BJ (cell line): ENCODE data around the gene MAP3K13. TPM values are rescaled to one million over a fixed set of nuclear protein-coding genes. Genes with fewer than 3 reads are reported as not detected.

Experiments
- CTCF ChIA-PET: fragments of 350-600 bp; formaldehyde crosslinking; extraction: SDS; loops from one replicate; lab custom pipeline; 2021; ENCODE audit warnings: antibody characterized with exemption, inconsistent platforms; lab: Yijun Ruan, JAX
- POLR2A ChIA-PET: fragments of 300-600 bp; sonication (Branson Sonifier 250); formaldehyde crosslinking; extraction: SDS; loops from one replicate; lab custom pipeline; 2021; ENCODE audit warnings: antibody characterized with exemption; lab: Charles Lee
- DNase-seq: peaks from one replicate; pipeline ENCODE4 v3.0.0-alpha.2; 2011; ENCODE audit warnings: low read depth
- H3K27me3 ChIP-seq: 2 replicates; pipeline ENCODE4 v1.6.0; 2011; ENCODE audit warnings: low read length; ENCODE audit not compliant: control insufficient read depth, insufficient read depth
- H3K36me3 ChIP-seq: 2 replicates; pipeline ENCODE4 v1.5.1; 2011; ENCODE audit warnings: low read length; ENCODE audit not compliant: control insufficient read depth, insufficient read depth
- H3K4me3 ChIP-seq: 2 replicates; pipeline ENCODE4 v1.5.1; 2011; ENCODE audit warnings: low read depth, mild to moderate bottlenecking, control low read depth, low read length
- CTCF ChIP-seq: IDR thresholded peaks from 2 replicates; pipeline ENCODE4 v1.5.1; 2011; ENCODE audit warnings: low read depth, mild to moderate bottlenecking, control low read depth, inconsistent platforms, low read length, moderate library complexity; ENCODE audit not compliant: insufficient read depth
- polyA plus RNA-seq: library from polyadenylated mRNA; depleted of rRNA; stranded (reverse); fragments of >200 nt; gene quantifications from 2 replicates; pipeline ENCODE4 v1.2.3, GENCODE V29; 2011

MAP3K13 gene
- polyA plus RNA-seq, 1 experiment = 8.9 TPM

DNA sequence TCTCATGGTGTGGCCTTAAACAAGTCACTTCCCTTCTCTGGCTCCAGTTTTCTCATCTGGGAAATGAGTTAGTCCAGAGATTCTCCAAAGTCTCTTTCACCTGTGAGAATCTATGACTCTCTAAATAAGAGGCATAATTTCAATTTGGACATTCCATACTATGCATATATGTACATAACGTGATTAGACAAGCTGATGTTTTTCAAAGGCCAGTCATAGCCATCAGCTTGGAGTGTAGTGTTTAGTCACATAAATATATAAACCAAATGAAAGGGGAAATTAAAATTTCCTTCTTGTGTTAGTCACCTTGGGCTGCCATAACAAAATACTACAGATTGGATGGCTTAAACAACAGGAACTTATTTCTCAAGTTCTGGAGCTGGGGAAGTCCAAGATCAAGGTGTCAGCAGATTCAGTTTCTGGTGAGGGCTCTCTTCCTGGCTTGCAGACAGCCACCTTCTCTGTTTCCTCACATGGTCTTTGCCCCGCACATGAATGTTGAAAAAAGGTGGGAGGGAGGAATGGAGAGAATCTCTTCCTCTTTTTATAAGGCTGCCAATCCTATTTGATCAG is 116.5 kb downstream of the MAP3K13 start:
- CTCF ChIA-PET = interaction anchor here (0.8 to 1.6 kb wide), 2 partner anchors 63 to 80 kb away, joined by 3 read pairs; no protein-coding TSS in a partner anchor
- no peak overlapping the region for H3K4me3 ChIP-seq
- no peak for TF ChIP-seq CTCF
- POLR2A ChIA-PET = no interaction called here
- H3K27me3 ChIP-seq = no peaks in the 10 kb centered on the region
- H3K36me3 ChIP-seq = peaks cover 2% of the 10 kb centered on the region; the same call in 1 of the 2 replicates
- no peak for DNase-seq

GRCh38 chr3:185484296-185484695 is 121.4 kb downstream of the MAP3K13 start:
- POLR2A ChIA-PET = no interaction called here
- Histone ChIP-seq H3K36me3 (peaks cover 2% of the 10 kb centered on the region), H3K27me3 (no peaks in the 10 kb centered on the region), H3K4me3 (no peak overlapping the region)
- no peak for DNase-seq
- no peak for TF ChIP-seq CTCF
- CTCF ChIA-PET = interaction anchor here (0.9 to 1.9 kb wide), 3 partner anchors 23 to 111 kb away, joined by 3 to 7 read pairs (median 6); no protein-coding TSS in a partner anchor

DNA sequence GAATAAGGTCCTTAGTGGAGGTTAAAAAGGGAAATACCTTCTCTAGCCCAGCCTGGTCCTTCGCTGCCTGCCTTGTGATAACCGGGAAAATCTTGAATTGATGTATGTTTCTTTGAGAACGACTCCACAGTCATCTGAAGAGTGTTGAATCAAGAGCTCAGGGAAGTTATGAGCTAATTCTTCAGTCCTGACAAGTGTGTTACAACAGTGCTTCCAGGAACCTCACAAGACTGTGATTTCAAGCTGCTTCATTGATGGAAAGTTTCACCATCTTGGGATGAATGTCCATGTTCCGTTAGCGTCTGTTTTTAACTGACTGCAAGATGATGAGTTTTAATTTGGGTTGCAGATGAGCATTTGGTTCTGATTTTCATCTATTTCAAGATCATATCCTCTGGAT is 123.5 kb downstream of the MAP3K13 start:
- no peak overlapping the region for H3K4me3 ChIP-seq
- no peaks in the 10 kb centered on the region for H3K27me3 ChIP-seq
- peaks cover 3% of the 10 kb centered on the region for H3K36me3 ChIP-seq
- DNase-seq = no peak
- CTCF ChIA-PET = interaction anchor here (1.0 to 1.4 kb wide), 2 partner anchors 26 to 88 kb away, joined by 3 read pairs; no protein-coding TSS in a partner anchor
- TF ChIP-seq CTCF = no peak
- POLR2A ChIA-PET = no interaction called here

GRCh38 chr3:185488465-185488864 is 125.5 kb downstream of the MAP3K13 start:
- Histone ChIP-seq H3K36me3 (peaks cover 3% of the 10 kb centered on the region), H3K27me3 (no peaks in the 10 kb centered on the region), H3K4me3 (no peak overlapping the region)
- ChIA-PET CTCF (no interaction called here), POLR2A (no interaction called here)
- TF ChIP-seq CTCF = no peak
- no peak for DNase-seq

DNA sequence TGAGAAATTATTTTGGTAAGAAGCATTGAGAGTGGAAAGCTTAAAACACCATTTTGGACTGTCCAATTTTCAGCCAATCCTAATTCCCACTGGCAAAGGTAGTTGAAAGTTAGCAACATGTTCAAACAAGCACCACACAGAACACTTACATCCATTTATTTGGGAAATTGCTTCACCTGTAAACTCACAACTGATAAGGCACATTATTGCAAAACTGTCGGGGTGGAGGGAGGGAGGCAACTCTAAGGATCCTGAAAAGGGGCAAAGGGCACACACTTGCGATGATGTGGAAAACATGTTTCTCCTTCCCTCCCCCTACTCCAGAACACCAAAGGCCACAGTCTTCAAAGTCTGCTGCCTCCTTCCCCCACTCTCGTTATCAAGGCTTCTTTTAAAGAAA is 126.5 kb downstream of the MAP3K13 start:
- ChIA-PET POLR2A (no interaction called here), CTCF (no interaction called here)
- H3K4me3 ChIP-seq = no peak overlapping the region
- no peak for DNase-seq
- TF ChIP-seq CTCF = no peak
- H3K27me3 ChIP-seq = no peaks in the 10 kb centered on the region
- peaks cover 3% of the 10 kb centered on the region for H3K36me3 ChIP-seq
